A172 (cell line): Measurements from ENCODE around the gene SORCS2. TPM values are rescaled to one million over a fixed set of nuclear protein-coding genes. Genes with fewer than 3 reads are reported as not detected.

Experiments used
- DNase-seq: peaks from one replicate; pipeline ENCODE4 v3.0.0-alpha.2; 2015; ENCODE audit warnings: low spot score
- total RNA-seq: library from RNA; depleted of rRNA; stranded (reverse); fragments of >200 nt; shearing (Covaris generic); gene quantifications from 2 replicates; pipeline ENCODE4 v1.2.3, GENCODE V29; 2014

The SORCS2 gene
- total RNA-seq, 1 experiment from 2014 or later, result 0.78 TPM

- no peak for DNase-seq
Measured at GRCh38 chr4:7301846-7302630, 109.7 kb downstream of the SORCS2 start.

- no peak for DNase-seq
Measured at GRCh38 chr4:7302781-7303404, 110.6 kb downstream of the SORCS2 start.

GRCh38 chr4:7303561-7303960 is 111.2 kb downstream of the SORCS2 start:
- no peak for DNase-seq

- DNase-seq, result no peak
Measured at GRCh38 chr4:7304436-7304835, 112.1 kb downstream of the SORCS2 start.

- no peak for DNase-seq
Measured at GRCh38 chr4:7306021-7306965, 114.0 kb downstream of the SORCS2 start.

GRCh38 chr4:7306986-7307385 is 114.6 kb downstream of the SORCS2 start:
- no peak for DNase-seq

GRCh38 chr4:7307394-7308099 is 115.2 kb downstream of the SORCS2 start:
- DNase-seq, result no peak

GRCh38 chr4:7309181-7309580 is 116.8 kb downstream of the SORCS2 start:
- no peak for DNase-seq

- DNase-seq, result no peak
Measured at GRCh38 chr4:7309636-7310390, 117.5 kb downstream of the SORCS2 start.

- DNase-seq, result no peak
Measured at GRCh38 chr4:7310451-7310850, 118.1 kb downstream of the SORCS2 start.

GRCh38 chr4:7311205-7311604 is 118.9 kb downstream of the SORCS2 start:
- no peak for DNase-seq

- no peak for DNase-seq
Measured at GRCh38 chr4:7312691-7313090, 120.4 kb downstream of the SORCS2 start.

GRCh38 chr4:7313347-7313811 is 121.0 kb downstream of the SORCS2 start:
- DNase-seq, result no peak

- no peak for DNase-seq
Measured at GRCh38 chr4:7313991-7314390, 121.7 kb downstream of the SORCS2 start.

GRCh38 chr4:7315286-7315685 is 122.9 kb downstream of the SORCS2 start:
- no peak for DNase-seq

GRCh38 chr4:7315935-7316334 is 123.6 kb downstream of the SORCS2 start:
- DNase-seq, result no peak

GRCh38 chr4:7319024-7319423 is 126.7 kb downstream of the SORCS2 start:
- no peak for DNase-seq

- no peak for DNase-seq
Measured at GRCh38 chr4:7320206-7320797, 128.0 kb downstream of the SORCS2 start.

GRCh38 chr4:7322166-7322991 is 130.0 kb downstream of the SORCS2 start:
- DNase-seq, result no peak
